Neural cell (in vitro differentiated cells): ENCODE data around the gene TRPM3. TPM values are rescaled to one million over a fixed set of nuclear protein-coding genes. Genes with fewer than 3 reads are reported as not detected.

ENCODE experiments used
- H2AFZ ChIP-seq: fragments of 200-600, 300-800 bp; sonication (generic), shearing (Covaris generic); 2 replicates; pipeline ENCODE4 v1.6.0; 2014; ENCODE audit warnings: low read depth, mild to moderate bottlenecking, antibody characterized with exemption, low read length, moderate library complexity
- H3F3A ChIP-seq: fragments of 200-600 bp; shearing (Covaris generic); 2 replicates; pipeline ENCODE4 v1.6.1; 2016; ENCODE audit warnings: mild to moderate bottlenecking, moderate library complexity, mixed read lengths, antibody characterized with exemption, low read length; ENCODE audit not compliant: insufficient read depth, poor library complexity, severe bottlenecking
- H3K27ac ChIP-seq: fragments of 200-600, 300-800 bp; sonication (generic), shearing (Covaris generic); 2 replicates; pipeline ENCODE4 v1.5.1; 2014; ENCODE audit warnings: mild to moderate bottlenecking, low read length, moderate library complexity
- H3K27me3 ChIP-seq: fragments of 300-800, 200-600 bp; sonication (generic), shearing (Covaris generic); 2 replicates; pipeline ENCODE4 v1.6.0; 2014; ENCODE audit warnings: mild to moderate bottlenecking, low read depth, low read length, moderate library complexity; ENCODE audit not compliant: insufficient read depth
- H3K36me3 ChIP-seq: fragments of 300-800, 200-600 bp; sonication (generic), shearing (Covaris generic); 2 replicates; pipeline ENCODE4 v1.5.1; 2014; ENCODE audit warnings: mild to moderate bottlenecking, antibody characterized with exemption, low read length, moderate library complexity; ENCODE audit not compliant: insufficient read depth
- H3K4me2 ChIP-seq: fragments of 300-800, 200-600 bp; sonication (generic), shearing (Covaris generic); 2 replicates; pipeline ENCODE4 v1.6.0; 2014; ENCODE audit warnings: mild to moderate bottlenecking, low read length
- H3K4me3 ChIP-seq: fragments of 300-800, 200-600 bp; sonication (generic), shearing (Covaris generic); 2 replicates; pipeline ENCODE4 v1.5.1; 2014; ENCODE audit warnings: mild to moderate bottlenecking, low read length, moderate library complexity
- H3K79me2 ChIP-seq: fragments of 200-600 bp; shearing (Covaris generic); replicated peaks from 2 replicates; pipeline ENCODE4 v1.6.0; 2014; ENCODE audit warnings: mild to moderate bottlenecking, low read length, moderate library complexity; ENCODE audit not compliant: insufficient read depth
- H3K9ac ChIP-seq: fragments of 300-800, 200-600 bp; sonication (generic), shearing (Covaris generic); 2 replicates; pipeline ENCODE4 v1.6.1; 2016; ENCODE audit warnings: mild to moderate bottlenecking, low read length, mixed read lengths
- H3K9me2 ChIP-seq: fragments of 200-600 bp; shearing (Covaris generic); 2 replicates; pipeline ENCODE4 v1.6.1; 2016; ENCODE audit warnings: mild to moderate bottlenecking, low read length, mixed read lengths; ENCODE audit not compliant: insufficient read depth
- H3K9me3 ChIP-seq: fragments of 200-600, 300-800 bp; sonication (generic), shearing (Covaris generic); 2 replicates; pipeline ENCODE4 v1.6.1; 2016; ENCODE audit warnings: mild to moderate bottlenecking, mixed run types, low read length, moderate library complexity, mixed read lengths
- H4K20me1 ChIP-seq: fragments of 200-600 bp; shearing (Covaris generic); 2 replicates; pipeline ENCODE4 v1.6.1; 2016; ENCODE audit warnings: mild to moderate bottlenecking, mixed run types; ENCODE audit not compliant: insufficient read depth
- EP300 ChIP-seq: fragments of 450-650 bp; conservative IDR thresholded peaks from 2 replicates; pipeline ENCODE4 v1.6.1; 2014; ENCODE audit warnings: antibody characterized with exemption, mild to moderate bottlenecking, moderate library complexity; ENCODE audit not compliant: poor library complexity, severe bottlenecking
- EZH2 ChIP-seq: fragments of 200-600, 300-800 bp; shearing (Covaris generic), sonication (generic); IDR thresholded peaks from 2 replicates; pipeline ENCODE4 v1.6.1; 2014; ENCODE audit warnings: antibody characterized with exemption, low read length, borderline replicate concordance, mild to moderate bottlenecking; ENCODE audit not compliant: insufficient read depth, poor library complexity, severe bottlenecking
- MXI1 ChIP-seq: fragments of 450-650 bp; conservative IDR thresholded peaks from 2 replicates; pipeline ENCODE4 v1.6.1; 2014; ENCODE audit warnings: antibody characterized with exemption, mild to moderate bottlenecking; ENCODE audit not compliant: poor library complexity, severe bottlenecking
- POLR2AphosphoS5 ChIP-seq: IDR thresholded peaks from 2 replicates; pipeline ENCODE4 v1.6.1; 2012
- RAD21 ChIP-seq: fragments of 450-650 bp; conservative IDR thresholded peaks from 2 replicates; pipeline ENCODE4 v1.6.1; 2014; ENCODE audit warnings: antibody characterized with exemption, mild to moderate bottlenecking, moderate library complexity
- SMC3 ChIP-seq: fragments of 450-650 bp; conservative IDR thresholded peaks from 2 replicates; pipeline ENCODE4 v1.6.1; 2014; ENCODE audit warnings: antibody characterized with exemption, mild to moderate bottlenecking, moderate library complexity; ENCODE audit not compliant: poor library complexity
- TAF1 ChIP-seq: IDR thresholded peaks from 2 replicates; pipeline ENCODE4 v1.6.1; 2012; ENCODE audit warnings: low read depth
- polyA plus RNA-seq: library from polyadenylated mRNA; depleted of rRNA; stranded (reverse); fragments of >200 nt; gene quantifications from 2 replicates; pipeline ENCODE4 v1.2.3, GENCODE V29; 2014
- TF ChIP-seq, protein P1 (sequence below): IDR thresholded peaks from 2 replicates; pipeline ENCODE4 v1.6.1; 2012; ENCODE audit warnings: borderline replicate concordance
- TF ChIP-seq, protein P2 (sequence below): fragments of 450-650 bp; IDR thresholded peaks from 2 replicates; pipeline ENCODE4 v1.5.1; 2014; ENCODE audit warnings: antibody characterized with exemption, mild to moderate bottlenecking, moderate library complexity; ENCODE audit not compliant: poor library complexity, severe bottlenecking

The TRPM3 gene
- polyA plus RNA-seq, 1 donor from 2014 or later = 1.3 TPM

DNA sequence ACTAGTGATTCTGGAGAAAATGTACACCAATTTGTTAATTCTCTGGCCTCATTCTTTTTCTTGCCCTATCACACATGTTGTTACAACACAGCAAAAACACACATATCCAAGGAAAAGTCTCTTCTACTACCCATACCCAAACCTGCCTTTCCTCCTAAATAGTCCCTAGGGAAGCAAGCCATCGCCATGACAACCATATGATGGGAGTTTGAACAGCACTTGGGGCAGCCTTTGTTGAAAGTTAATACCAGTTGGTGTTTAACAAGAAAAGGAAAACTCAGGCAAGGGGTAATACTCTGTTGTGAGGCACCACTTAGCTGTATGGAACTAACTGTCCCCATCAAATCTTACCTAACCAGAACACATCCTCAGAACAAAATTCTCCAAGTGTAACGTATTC, 1.7 kb downstream of the TRPM3 start:
- Histone ChIP-seq H3K9ac (no peak overlapping the region), H3F3A (no peaks in the 10 kb centered on the region), H3K4me3 (peak overlapping the region; percentile 64), H2AFZ (no peak overlapping the region), H3K9me3 (no peaks in the 10 kb centered on the region), H3K4me2 (no peak overlapping the region), H3K79me2 (no peaks in the 10 kb centered on the region), H3K27ac (no peak overlapping the region), H4K20me1 (no peaks in the 10 kb centered on the region), H3K36me3 (no peaks in the 10 kb centered on the region), H3K9me2 (no peaks in the 10 kb centered on the region), H3K27me3 (peaks cover 5% of the 10 kb centered on the region)
- TF ChIP-seq, protein P1, sequence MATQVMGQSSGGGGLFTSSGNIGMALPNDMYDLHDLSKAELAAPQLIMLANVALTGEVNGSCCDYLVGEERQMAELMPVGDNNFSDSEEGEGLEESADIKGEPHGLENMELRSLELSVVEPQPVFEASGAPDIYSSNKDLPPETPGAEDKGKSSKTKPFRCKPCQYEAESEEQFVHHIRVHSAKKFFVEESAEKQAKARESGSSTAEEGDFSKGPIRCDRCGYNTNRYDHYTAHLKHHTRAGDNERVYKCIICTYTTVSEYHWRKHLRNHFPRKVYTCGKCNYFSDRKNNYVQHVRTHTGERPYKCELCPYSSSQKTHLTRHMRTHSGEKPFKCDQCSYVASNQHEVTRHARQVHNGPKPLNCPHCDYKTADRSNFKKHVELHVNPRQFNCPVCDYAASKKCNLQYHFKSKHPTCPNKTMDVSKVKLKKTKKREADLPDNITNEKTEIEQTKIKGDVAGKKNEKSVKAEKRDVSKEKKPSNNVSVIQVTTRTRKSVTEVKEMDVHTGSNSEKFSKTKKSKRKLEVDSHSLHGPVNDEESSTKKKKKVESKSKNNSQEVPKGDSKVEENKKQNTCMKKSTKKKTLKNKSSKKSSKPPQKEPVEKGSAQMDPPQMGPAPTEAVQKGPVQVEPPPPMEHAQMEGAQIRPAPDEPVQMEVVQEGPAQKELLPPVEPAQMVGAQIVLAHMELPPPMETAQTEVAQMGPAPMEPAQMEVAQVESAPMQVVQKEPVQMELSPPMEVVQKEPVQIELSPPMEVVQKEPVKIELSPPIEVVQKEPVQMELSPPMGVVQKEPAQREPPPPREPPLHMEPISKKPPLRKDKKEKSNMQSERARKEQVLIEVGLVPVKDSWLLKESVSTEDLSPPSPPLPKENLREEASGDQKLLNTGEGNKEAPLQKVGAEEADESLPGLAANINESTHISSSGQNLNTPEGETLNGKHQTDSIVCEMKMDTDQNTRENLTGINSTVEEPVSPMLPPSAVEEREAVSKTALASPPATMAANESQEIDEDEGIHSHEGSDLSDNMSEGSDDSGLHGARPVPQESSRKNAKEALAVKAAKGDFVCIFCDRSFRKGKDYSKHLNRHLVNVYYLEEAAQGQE = no peak
- TF ChIP-seq, protein P2, sequence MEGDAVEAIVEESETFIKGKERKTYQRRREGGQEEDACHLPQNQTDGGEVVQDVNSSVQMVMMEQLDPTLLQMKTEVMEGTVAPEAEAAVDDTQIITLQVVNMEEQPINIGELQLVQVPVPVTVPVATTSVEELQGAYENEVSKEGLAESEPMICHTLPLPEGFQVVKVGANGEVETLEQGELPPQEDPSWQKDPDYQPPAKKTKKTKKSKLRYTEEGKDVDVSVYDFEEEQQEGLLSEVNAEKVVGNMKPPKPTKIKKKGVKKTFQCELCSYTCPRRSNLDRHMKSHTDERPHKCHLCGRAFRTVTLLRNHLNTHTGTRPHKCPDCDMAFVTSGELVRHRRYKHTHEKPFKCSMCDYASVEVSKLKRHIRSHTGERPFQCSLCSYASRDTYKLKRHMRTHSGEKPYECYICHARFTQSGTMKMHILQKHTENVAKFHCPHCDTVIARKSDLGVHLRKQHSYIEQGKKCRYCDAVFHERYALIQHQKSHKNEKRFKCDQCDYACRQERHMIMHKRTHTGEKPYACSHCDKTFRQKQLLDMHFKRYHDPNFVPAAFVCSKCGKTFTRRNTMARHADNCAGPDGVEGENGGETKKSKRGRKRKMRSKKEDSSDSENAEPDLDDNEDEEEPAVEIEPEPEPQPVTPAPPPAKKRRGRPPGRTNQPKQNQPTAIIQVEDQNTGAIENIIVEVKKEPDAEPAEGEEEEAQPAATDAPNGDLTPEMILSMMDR = no peak
- TF ChIP-seq RAD21 (no peak), SMC3 (no peak), MXI1 (no peak), TAF1 (no peak), EP300 (no peak), EZH2 (no peak), POLR2AphosphoS5 (no peak)

DNA sequence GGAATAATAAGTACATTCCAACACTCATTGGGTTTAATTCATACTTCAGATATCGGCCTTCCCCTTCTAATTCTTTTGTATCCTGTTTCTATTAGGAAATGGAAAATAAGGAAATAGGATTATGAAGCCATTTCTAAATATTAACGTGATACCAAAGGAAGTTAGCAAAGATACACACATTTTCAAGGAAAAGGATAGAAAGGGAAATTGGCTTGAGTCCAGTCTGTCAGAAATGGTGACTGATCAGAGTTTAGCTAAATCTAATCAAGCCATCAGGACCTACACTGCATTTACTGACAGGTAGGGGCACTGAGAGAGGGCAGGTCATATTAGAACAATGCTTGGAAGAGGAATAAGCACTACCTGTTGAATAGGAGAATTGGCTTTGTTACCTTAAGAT, 3.1 kb downstream of the TRPM3 start:
- Histone ChIP-seq H3K4me2 (no peak overlapping the region), H3K9ac (no peak overlapping the region), H4K20me1 (no peaks in the 10 kb centered on the region), H3K4me3 (no peak overlapping the region), H3K9me2 (no peaks in the 10 kb centered on the region), H3K9me3 (no peaks in the 10 kb centered on the region), H3F3A (no peaks in the 10 kb centered on the region), H3K79me2 (no peaks in the 10 kb centered on the region), H2AFZ (no peak overlapping the region), H3K36me3 (no peaks in the 10 kb centered on the region), H3K27ac (no peak overlapping the region), H3K27me3 (peaks cover 5% of the 10 kb centered on the region)
- TF ChIP-seq TAF1 = no peak
- TF ChIP-seq POLR2AphosphoS5 = no peak
- no peak for TF ChIP-seq EZH2
- no peak for TF ChIP-seq RAD21
- TF ChIP-seq, protein P1 = no peak
- no peak for TF ChIP-seq SMC3
